Coronary artery (tissue), 2 donors: ENCODE measurements around the gene ZFC3H1.

Experiments
- DNase-seq: peaks from one replicate; pipeline ENCODE4 v3.0.0-alpha.2; 2017; ENCODE audit warnings: low spot score
- H3K27ac ChIP-seq, 2 donors: fragments of 200-600 bp; sonication (generic); one replicate each; pipeline ENCODE4 v1.5.1; 2016 to 2019
- H3K4me3 ChIP-seq: fragments of 200-600 bp; sonication (generic); 2 replicates; pipeline ENCODE4 v1.5.1; 2016; ENCODE audit warnings: mild to moderate bottlenecking, moderate library complexity
- TF ChIP-seq, protein P1 (sequence below): fragments of 200-600 bp; sonication (generic); IDR thresholded peaks from one replicate; pipeline ENCODE4 v1.5.1; 2019; ENCODE audit warnings: antibody characterized with exemption

Gene ZFC3H1

DNA sequence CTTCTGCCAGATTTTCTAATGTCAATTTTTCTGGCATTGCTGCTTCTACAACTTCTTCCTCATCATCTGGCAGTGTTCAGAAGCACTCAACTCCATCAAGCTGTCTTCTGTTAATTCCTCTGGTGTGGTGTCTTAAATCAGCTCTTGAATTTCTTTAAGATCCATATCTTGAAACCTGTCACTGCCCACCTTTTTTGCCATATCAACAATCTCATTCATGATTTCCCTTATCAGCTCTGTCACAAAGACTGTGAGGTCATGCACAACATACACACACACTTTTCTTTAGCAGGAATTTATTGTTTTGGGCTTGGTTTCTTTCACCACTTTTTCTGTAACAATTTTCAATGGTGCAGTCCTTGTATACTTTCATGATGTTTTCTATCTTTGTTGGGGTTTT lies 7.7 kb upstream of the ZFC3H1 start:
- no peak for DNase-seq
- TF ChIP-seq, protein P1, sequence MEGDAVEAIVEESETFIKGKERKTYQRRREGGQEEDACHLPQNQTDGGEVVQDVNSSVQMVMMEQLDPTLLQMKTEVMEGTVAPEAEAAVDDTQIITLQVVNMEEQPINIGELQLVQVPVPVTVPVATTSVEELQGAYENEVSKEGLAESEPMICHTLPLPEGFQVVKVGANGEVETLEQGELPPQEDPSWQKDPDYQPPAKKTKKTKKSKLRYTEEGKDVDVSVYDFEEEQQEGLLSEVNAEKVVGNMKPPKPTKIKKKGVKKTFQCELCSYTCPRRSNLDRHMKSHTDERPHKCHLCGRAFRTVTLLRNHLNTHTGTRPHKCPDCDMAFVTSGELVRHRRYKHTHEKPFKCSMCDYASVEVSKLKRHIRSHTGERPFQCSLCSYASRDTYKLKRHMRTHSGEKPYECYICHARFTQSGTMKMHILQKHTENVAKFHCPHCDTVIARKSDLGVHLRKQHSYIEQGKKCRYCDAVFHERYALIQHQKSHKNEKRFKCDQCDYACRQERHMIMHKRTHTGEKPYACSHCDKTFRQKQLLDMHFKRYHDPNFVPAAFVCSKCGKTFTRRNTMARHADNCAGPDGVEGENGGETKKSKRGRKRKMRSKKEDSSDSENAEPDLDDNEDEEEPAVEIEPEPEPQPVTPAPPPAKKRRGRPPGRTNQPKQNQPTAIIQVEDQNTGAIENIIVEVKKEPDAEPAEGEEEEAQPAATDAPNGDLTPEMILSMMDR = no peak
- no peak overlapping the region for H3K4me3 ChIP-seq
- H3K27ac ChIP-seq = no peak overlapping the region

DNA sequence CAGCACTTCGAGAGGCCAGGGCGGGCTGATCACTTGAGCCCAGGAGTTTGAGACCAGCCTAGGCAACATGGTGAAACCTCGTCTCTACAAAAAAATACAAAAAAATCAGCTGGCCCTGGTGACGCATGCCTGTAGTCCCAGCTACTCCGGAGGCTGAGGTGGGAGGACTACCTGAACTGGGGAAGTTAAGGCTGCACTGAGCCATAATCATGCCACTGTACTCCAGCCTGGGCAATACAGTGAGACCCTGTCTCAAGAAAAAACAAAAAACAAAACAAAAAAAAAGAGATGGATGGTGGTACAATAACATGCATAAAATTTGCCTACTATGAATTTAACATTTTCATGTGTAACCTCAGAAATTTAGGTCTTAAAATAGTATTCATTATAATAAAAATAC lies 2.6 kb upstream of the ZFC3H1 start:
- H3K27ac ChIP-seq = no peak overlapping the region
- no peak for DNase-seq
- TF ChIP-seq, protein P1 = no peak
- no peak overlapping the region for H3K4me3 ChIP-seq

DNA sequence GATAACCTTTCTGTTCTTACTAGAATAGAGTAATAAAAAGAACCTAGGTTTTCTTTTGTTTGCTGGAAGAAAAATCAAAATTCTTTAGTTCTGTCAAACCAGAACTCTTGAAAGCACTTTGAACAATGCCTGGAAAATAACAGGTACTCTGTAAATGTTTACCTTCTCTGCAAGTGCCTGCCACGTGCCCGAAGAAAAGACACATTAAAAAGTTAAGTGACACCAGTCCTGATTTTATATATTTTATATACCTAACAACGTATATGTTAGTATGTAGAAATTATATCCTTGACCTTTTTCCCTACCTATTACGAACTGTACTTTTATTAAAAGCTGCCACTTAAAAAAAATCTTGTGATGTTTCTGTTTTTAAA lies 1.4 kb upstream of the ZFC3H1 start:
- DNase-seq = no peak
- TF ChIP-seq, protein P1 = no peak
- peak overlapping the region; percentile 93 to 95 for H3K27ac ChIP-seq
- peak overlapping the region; percentile 85 for H3K4me3 ChIP-seq

- Histone ChIP-seq H3K4me3 (peak overlapping the region; percentile 85), H3K27ac (peak overlapping the region; percentile 93 to 95)
- TF ChIP-seq, protein P1 = no peak
- DNase-seq = no peak
Observed at GRCh38 chr12:71664411-71665089, 902 bp upstream of the ZFC3H1 start.

DNA sequence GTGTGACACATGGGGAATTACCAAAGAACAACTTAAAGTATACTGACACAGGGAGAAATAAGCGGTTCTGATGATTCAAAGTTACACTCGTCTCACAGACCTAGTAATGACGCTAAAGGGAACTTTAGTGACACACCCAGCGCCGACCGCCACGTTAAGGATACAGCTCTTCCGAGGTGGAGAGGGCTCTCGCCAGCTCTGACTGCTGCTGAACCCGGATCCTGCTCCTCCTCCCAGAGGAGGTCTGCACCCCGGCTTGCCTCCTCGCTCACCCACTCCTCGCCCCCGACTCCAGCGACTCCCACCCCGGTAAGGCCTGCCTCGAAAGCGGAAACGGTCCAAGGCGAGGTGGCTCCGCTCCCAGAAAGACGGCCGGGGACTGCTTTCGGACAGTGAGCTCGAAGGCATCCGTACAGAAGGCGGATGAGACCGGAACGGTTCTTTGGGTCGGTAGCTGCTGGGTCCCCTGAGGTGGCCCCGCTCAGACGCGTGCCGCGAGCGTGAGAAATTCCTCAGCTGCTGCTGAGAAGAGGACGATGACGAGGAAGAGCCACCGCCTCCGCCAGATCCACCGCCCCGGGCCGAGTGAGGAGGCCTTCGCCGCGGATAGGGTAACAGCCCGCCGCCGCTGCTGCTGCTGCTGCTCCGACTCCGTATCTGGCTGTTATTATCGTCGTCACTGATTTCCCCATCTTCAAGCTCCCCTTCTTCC lies 643 bp downstream of the ZFC3H1 start:
- peak; percentile 86 for DNase-seq
- TF ChIP-seq, protein P1 = no peak
- H3K4me3 ChIP-seq = peak overlapping the region; percentile 85
- peak overlapping the region; percentile 93 to 95 for H3K27ac ChIP-seq

DNA sequence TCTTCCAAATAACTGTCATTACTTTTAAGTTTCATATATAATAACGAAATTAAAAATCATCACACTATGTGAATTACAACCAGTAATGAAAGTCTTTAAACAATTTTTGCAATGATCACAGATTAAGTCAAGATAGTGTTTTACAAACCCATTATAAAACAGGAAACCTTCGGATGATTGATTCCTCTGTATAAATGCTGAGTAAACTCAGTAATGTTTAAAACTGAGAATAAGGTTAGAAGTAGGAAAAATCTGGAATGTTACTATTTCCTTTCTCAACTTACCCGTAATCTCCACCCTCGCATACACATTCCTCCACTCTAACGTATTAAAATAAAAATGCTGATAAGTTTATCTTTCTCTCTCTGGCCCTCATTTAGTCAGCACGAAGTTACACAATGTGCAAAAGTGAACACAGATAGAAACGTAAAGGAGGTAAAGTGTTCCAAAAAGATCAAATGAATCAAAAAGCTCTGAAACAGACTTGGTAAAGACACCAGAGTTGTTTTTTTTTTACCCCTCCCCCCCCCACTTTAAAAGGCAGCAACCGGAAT lies 1.6 kb downstream of the ZFC3H1 start:
- TF ChIP-seq, protein P1 = no peak
- Histone ChIP-seq H3K27ac (peak overlapping the region in 1 of 2 donors; percentile 17), H3K4me3 (peak overlapping the region; percentile 85)
- DNase-seq = no peak
